Midbrain (tissue), 1 donor: ENCODE measurements around the gene FGF2.

Source experiments
- DNase-seq: peaks from one replicate; lab custom pipeline; 2025; lab: John Stamatoyannopoulos, UW

Gene FGF2

DNA sequence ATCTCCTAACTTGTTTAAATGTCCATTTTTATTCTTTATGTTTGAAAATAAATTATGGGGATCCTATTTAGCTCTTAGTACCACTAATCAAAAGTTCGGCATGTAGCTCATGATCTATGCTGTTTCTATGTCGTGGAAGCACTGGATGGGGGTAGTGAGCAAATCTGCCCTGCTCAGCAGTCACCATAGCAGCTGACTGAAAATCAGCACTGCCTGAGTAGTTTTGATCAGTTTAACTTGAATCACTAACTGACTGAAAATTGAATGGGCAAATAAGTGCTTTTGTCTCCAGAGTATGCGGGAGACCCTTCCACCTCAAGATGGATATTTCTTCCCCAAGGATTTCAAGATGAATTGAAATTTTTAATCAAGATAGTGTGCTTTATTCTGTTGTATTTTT is 68.2 kb downstream of the FGF2 start:
- no peak for DNase-seq

DNA sequence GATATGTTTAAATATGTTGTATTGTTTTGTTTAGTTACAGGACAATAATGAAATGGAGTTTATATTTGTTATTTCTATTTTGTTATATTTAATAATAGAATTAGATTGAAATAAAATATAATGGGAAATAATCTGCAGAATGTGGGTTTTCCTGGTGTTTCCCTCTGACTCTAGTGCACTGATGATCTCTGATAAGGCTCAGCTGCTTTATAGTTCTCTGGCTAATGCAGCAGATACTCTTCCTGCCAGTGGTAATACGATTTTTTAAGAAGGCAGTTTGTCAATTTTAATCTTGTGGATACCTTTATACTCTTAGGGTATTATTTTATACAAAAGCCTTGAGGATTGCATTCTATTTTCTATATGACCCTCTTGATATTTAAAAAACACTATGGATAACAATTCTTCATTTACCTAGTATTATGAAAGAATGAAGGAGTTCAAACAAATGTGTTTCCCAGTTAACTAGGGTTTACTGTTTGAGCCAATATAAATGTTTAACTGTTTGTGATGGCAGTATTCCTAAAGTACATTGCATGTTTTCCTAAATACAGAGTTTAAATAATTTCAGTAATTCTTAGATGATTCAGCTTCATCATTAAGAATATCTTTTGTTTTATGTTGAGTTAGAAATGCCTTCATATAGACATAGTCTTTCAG is 68.8 kb downstream of the FGF2 start:
- no peak for DNase-seq

DNA sequence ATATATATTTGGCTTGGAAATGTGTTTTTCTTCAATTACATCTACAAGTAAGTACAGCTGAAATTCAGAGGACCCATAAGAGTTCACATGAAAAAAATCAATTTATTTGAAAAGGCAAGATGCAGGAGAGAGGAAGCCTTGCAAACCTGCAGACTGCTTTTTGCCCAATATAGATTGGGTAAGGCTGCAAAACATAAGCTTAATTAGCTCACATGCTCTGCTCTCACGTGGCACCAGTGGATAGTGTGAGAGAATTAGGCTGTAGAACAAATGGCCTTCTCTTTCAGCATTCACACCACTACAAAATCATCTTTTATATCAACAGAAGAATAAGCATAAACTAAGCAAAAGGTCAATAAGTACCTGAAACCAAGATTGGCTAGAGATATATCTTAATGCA is 69.6 kb downstream of the FGF2 start:
- no peak for DNase-seq

DNA sequence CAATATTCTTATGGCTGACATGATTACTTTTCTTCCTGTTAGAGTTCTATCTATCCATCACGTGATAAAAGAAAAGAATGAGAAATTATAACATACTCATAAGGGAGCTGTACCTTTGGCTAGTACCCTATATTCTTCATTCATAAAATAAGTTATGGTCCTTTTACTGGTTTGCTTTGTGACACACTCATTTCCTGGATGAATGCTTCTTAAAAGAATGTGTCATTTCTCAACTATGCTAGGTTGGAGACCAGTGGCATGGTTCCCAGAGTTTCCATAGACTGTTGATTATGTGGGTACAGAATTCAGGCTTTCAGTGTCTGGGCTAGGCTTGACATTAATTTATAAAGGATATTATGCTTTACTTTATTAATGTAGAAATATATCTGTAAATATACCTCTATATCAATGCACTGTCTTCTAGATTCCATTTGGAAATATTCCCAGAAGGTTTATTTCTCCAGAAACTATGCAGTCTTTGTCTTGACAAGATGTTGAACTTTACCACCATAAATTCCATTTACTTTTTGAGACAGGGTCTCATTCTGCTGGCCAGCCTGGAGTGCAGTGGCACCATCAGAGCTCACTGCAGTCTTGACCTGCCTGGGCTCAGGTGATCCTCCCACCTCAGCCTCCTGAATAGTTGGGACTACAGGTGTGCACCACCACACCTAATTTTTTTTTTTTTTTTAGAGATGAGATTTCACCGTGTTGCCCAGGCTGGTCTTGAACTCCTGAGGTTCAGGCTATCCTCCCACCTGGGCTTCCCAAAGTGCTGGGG is 71.9 kb downstream of the FGF2 start:
- DNase-seq, result peak; percentile 23

DNA sequence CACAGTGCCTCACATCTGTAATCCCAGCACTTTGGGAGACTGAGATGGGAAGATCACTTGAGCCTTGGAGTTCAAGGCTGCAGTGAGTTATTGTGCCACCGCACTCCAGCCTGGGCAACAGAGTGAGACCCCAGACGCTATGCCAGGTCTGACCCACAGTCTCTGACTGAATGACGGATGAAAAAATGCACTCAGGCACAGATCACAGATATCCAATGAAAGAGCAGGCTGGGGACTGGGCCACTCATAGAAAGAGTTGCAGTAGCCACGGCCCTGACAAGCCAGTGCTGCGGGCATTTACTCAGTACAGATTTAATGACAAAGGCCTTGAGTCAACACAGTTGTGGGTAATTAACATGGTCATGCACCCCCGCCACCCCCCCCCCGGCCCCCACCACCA is 73.1 kb downstream of the FGF2 start:
- DNase-seq, result no peak

DNA sequence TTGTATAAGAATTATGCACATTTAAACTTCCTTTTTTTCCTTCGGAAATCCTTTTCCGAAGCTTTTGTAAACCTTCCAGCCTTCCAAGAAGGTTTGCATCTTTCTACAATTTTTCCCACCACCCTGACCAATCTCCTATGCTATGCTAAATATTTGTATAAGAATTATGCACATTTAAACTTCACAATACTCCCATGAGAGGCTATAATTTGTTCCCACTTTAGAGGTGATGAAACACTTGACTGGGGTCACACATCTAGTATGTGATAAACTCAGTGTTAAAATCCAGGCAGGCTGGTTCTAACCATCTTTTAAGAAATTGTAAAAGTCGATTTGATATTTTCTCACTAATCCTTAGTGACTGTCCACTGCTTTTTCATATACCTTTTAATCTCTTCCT is 73.7 kb downstream of the FGF2 start:
- no peak for DNase-seq

DNA sequence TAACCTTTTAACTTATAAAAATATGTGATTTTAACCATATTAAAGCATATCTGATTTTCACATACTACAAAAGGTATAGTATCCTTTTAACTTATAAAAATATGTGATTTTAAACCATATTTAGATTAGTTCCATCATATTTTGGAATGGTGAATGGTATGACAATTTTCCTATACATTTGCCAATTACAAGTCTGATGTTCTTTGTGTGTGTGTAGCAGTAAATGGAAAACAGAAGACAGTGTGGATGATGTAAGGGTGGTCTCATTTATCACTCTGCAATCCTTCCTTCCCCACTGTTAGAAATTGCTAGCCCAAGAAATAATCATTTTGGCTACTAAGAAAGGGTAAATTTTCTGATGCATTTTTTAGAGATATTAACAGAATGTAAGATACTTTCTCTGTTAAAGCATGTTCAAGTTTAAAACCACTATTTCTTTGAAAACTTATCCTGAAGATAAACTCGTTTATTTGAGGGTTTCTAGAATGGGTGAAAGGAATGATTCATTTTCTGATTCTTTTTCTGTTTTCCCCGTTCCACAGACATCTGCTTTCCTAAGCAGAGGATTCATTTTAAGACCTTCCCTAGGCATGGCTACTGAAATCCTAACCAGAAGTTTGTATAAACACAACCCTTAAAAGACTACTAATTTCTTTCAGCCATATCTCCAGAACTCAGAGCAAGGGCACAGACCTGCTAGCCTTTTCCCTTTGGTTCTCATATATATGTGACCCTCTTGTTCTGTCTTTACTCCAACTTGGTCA is 74.8 kb downstream of the FGF2 start:
- DNase-seq, result no peak

DNA sequence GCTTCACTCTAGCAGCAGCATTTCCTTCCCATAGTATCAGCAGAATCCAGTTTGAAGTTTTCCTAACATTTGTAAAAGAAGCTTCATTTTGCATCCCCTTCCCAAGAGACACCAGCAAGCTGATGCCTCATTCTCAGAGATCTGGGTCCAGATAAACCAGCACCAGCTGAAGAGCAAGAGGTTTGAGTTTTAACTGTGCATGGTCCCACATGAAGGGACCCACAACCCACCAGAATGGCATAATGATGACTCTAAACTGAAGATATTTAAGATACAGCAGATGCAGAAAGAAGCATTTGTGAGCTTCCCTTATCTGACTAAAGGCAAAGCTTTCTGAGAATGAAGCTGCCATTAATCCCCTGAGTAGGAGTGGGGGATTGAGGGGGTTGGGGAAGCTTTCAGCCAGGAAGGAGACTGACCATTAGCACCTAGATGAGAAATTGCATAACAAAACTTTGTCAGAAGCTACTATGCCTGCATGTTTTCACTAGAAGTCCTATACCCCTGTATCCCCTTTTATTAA is 77.2 kb downstream of the FGF2 start:
- no peak for DNase-seq

DNA sequence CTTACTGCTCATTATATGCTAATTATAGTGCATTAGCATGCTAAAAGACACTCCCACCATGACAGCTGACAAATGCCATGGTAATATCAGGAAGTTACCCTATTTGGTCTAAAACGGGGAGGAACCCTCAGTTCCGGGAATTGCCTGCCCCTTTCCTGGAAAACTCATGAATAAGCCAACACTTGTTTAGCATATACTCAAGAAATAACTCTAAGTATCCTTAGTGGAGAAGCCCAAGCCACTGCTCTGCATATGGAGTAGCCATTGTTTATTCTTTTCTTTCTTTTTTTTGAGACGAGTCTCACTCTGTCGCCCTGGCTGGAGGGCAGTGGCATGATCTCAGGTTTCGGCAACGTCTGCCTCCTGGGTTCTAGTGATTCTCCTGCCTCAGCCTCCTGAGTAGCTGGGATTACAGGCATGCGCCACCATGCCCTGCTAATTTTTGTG is 80.3 kb downstream of the FGF2 start:
- no peak for DNase-seq

DNA sequence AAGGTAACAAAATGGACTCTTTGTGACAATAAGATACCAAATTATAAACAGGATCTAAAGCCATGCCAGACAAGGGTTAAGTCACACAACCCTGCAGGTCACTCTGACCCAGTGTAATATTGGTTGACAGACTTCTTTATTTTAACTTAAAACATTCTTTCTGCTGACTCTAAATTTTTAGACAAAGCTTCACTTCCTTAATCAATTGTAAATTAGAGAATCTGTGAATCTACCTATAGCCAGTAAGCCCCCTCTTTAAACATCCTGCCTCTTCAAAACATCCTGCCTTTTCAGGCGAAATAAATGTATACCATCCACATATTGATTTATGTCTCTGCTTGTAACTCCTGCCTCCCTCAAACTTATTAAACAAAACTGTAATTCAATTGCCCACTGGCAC is 81.6 kb downstream of the FGF2 start:
- DNase-seq, result no peak

DNA sequence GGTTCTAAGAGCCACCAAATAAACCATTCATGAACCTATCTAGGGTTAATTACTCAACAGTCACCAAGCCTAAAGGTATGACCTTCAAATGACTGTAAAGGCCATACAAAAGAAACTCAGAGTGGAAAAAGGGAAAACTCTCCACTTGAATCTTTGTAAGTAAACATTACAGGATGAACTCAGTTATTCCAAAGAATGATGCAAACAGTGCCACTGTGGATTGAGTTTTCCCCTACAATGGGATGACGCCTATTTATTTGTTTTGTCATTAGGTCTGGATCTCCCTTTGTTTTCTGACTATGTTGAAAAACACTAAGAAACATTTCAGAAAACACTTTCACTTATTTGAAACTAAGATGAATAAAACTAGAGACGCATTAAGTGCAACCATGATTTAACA is 83.1 kb downstream of the FGF2 start:
- DNase-seq, result no peak

DNA sequence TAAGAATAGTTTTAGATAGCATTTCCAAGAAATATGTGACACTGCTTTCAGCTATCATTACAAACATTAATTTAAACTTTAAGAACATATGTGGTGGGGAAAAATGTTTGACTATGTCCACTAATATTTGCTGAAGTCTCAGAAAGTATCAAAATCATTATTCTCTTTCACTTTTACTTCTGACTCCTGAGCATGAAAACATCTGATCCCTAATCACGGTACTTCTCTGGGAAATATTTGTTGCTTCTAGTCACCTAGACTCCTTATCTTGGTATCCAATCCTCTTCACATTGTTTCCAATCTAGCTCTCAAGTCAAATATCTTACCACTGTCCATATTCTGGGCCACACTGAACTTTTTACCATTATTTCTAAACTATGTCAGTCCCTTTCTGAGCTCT is 85.0 kb downstream of the FGF2 start:
- DNase-seq, result no peak

DNA sequence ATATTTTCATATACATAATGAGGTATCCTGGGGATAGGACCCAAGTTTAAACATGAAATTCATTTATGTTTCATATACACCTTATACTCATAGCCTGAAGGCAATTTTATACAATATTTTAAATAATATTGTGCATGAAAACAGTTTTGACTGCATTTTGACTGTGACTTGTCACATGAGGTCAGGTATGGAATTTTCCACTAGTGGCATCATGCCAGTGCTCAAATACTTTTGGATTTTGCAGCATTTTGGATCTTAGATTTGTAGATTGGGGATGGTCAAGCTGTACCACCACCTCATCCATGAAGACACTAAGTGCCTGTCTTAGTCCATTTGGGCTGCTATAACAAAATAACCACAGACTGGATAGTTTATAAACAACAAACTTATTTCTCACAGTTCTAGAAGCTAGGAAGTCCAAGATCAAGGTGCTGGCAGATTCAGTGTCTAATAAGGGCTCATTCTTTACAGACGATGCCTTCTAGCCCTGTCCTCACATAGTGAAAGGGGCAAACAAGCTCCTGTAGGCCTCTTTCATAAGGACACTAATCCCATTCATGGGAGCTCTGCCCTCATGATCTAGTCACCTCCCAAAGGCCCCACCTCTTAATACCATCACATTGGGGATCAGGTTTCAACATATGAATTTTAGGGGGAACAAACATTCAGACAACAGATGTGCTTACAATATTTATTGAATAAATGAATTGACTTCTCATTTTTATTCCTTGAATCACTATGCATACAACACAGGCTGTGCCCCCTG is 86.4 kb downstream of the FGF2 start:
- DNase-seq, result no peak

DNA sequence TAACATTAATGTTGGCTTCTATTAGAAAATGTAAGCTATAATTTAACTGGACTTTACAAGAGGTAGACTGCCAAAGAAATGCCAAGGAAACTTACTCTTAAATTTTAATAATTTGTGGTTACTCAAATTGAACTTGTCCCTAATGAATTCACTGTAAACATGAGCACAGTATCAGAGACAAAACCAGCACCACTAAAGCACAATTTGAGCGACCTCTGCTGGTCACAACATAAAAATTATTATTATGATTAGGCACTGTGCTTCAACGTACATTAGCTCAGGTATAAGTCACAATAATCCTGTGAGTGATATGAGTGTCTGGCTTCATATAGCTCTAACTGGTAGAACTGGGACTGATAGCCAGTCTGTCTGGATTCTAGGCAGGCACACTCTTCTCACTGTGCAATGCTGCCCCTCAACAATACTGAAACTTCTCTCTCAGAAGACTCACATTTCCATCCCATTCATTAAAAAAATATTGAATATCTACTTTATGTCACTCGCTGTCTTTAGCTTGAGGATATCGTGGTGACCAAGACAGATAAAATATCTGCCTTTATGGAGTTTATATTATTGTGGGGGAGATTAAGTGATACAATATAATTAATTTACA is 87.8 kb downstream of the FGF2 start:
- DNase-seq, result no peak

DNA sequence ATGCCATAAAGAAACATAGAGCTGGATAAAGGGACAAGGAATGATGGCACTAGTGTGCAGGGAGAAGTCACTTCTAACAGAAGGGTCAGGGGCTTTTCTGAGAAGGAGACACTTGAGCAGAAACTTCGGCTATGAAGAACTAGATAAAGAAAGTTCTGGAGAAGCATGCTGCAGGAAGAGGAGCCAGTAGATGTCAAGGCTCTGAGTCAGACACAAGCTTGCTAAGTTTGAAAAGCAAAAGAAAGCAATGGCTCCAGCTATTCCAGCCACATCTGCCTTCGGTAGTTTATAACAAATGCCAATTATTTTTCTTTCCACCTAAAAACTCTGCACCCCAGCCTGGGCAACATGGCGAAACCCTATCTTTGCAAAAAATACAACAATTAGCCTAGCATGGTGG is 88.3 kb downstream of the FGF2 start:
- DNase-seq, result no peak

DNA sequence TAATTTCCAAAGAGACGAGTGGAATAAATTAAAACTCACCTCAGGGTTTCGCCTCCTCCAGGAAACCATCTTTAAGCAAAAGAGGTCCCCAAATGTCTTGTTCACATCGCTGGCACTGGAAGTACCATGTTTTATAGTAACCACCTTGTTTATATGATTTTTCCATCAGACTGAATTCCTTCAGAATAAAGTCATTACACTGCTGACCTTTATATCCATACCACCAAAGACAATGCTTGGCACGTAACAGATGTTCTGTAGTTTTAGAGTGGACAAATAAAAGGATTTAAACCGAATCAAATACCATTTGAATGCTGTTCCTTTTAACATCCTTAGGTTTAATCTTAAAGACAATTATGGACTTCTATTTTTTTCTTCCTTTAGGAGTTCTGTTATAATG is 91.1 kb downstream of the FGF2 start:
- no peak for DNase-seq

DNA sequence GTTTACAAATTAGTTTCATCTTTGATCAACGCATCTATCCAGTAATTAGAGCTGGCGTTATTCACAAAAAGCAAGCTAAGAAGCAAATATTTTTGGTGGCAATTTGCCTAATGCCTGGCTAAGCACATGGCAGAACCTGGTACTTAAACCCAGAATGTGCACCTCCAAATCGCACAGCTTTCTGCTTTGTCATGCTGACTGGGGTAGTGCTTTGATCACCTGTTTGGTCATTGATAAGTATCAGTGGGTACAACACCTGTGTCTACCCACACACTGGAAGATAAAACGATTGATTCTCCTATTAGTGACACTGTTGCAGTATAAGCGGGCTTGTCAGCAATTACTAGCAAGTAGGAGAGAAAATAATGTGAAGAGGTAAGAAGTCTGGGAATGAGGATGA is 93.8 kb downstream of the FGF2 start:
- DNase-seq, result no peak

DNA sequence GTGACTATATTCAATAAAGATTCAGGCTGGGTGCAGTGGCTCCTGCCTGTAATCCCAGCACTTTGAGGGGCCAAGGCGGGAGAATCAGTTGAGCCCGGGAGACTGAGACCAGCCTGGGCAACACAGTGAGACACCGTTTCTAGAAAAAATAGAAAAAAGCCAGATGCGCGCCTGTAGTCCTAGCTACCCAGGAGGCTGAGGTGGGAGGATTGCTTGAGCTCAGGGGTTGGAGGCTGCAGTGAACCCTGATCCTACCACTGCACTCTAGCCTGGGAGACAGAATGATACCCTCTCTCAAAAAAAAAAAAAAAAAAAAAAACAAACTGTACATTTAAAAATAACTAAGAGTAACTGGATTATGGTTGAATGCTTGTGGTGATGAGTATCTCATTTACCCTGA is 94.7 kb downstream of the FGF2 start:
- DNase-seq, result no peak

DNA sequence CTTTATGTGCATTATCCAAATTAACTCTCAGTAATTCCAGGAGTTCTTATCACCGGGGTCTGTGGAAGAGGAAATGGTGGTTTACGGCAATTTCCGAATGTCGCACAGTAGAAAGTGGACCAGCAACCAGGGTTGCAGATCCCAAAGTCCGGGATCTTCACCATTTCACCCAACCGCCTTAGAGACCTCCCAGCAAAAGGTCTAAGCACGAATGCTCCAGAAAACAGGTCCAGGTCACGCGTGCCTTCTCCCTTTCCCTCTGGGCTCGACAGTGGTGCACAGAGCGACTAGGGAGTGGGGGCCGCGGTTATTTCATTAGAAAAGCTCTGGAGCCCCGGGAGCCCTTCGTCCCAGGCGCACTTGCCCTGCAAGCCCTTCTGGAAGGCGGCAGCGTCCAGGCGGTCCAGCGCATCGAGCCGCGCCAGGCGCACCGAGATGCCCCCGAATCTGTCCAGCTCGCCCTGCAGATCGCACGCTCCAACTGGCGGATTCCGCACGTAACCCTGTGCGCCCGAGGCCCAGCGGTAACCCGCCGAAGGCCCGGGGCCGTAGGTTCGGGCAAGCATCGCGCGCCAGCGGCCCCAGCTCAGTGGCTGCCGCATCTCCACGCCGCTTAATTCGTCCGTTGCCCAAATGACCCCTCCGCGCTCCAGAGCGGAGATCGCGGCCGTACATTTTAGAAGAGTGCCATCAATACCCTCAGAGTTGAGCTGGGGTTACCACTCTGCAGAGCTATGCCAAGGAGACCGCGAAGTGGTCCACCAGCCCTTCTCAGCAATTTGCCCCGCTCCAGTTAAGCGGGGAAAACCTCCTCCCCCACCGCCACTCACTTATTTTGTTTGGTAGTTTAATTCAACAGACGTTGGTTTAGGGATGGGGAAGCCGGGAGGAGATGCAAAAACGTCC is 95.6 kb downstream of the FGF2 start, which contains the start of gene NUDT6:
Gene NUDT6, minus strand, starts transcription at position 627 of the 906 bp plus-strand sequence. Its CDS starts 25 bp downstream, at position 602.
- peak; percentile 82 for DNase-seq

DNA sequence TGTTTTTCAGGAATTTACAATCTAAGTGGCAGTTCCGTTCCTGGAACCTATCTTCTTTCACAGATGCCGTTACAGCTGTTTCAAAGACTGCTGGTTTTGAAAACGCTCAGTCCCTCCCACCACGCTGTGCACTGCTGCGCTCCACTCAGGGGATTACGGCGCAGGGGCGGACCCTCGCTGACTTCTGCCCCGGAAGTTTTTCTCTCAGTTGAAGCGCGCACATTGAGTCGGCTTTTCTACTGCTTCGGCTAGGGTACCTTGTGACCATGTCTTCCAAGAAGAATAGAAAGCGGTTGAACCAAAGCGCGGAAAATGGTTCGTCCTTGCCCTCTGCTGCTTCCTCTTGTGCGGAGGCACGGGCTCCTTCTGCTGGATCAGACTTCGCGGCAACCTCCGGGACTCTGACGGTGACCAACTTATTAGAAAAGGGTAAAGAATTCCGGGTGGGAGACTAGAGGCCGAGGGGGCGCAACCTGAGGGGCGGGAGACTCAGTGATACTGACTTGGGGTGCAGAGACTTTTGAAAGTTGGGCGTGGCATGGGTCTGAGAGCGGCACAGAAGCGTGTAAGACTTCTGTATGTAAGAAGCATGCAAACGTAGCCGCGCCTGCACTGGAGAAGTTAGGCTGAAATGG is 96.4 kb downstream of the FGF2 start:
- peak; percentile 88 for DNase-seq
